ENCODE measurements around the gene ILDR2.
A peak's percentile ranks its signal among the peaks of the same experiment; 100 is the strongest.

Gene ILDR2

GRCh38 chr1:166925810-166926478, 49.4 kb downstream of the ILDR2 start:
- DNase-seq (ENCODE audit: low read depth in 2 of 2, low spot score in 1 of 2) = no peak

GRCh38 chr1:166924823-166925541, 50.4 kb downstream of the ILDR2 start:
- no peak for DNase-seq (ENCODE audit: low read depth in 2 of 2, low spot score in 1 of 2)

GRCh38 chr1:166920561-166921475, 54.5 kb downstream of the ILDR2 start:
- DNase-seq (ENCODE audit: low read depth in 2 of 2, low spot score in 1 of 2) = no peak

- no peak for DNase-seq (ENCODE audit: low read depth in 2 of 2, low spot score in 1 of 2)
These were observed 56.4 kb downstream of the ILDR2 start for GRCh38 chr1:166918956-166919316.

- no peak for DNase-seq (ENCODE audit: low read depth in 2 of 2, low spot score in 1 of 2)
These were observed 57.0 kb downstream of the ILDR2 start for GRCh38 chr1:166918088-166918955.

- DNase-seq (ENCODE audit: low read depth in 2 of 2, low spot score in 1 of 2) = no peak
These were observed 59.4 kb downstream of the ILDR2 start for GRCh38 chr1:166915941-166916340.

GRCh38 chr1:166915042-166915441, 60.3 kb downstream of the ILDR2 start:
- DNase-seq (ENCODE audit: low read depth in 2 of 2, low spot score in 1 of 2) = no peak

- DNase-seq (ENCODE audit: low read depth in 2 of 2, low spot score in 1 of 2) = no peak
These were observed 61.2 kb downstream of the ILDR2 start for GRCh38 chr1:166914111-166914510.

GRCh38 chr1:166911624-166912023, 63.7 kb downstream of the ILDR2 start:
- no peak for DNase-seq (ENCODE audit: low read depth in 2 of 2, low spot score in 1 of 2)

- DNase-seq (ENCODE audit: low read depth in 2 of 2, low spot score in 1 of 2) = peak; percentile 37 to 56
These were observed 64.8 kb downstream of the ILDR2 start for GRCh38 chr1:166910396-166910994.

- no peak for DNase-seq (ENCODE audit: low read depth in 2 of 2, low spot score in 1 of 2)
These were observed 66.4 kb downstream of the ILDR2 start for GRCh38 chr1:166908942-166909341.

GRCh38 chr1:166907763-166908162, 67.6 kb downstream of the ILDR2 start:
- no peak for DNase-seq (ENCODE audit: low read depth in 2 of 2, low spot score in 1 of 2)

- no peak for DNase-seq (ENCODE audit: low read depth in 2 of 2, low spot score in 1 of 2)
These were observed 68.3 kb downstream of the ILDR2 start for GRCh38 chr1:166907051-166907450.

GRCh38 chr1:166906647-166907046, 68.7 kb downstream of the ILDR2 start:
- no peak for DNase-seq (ENCODE audit: low read depth in 2 of 2, low spot score in 1 of 2)

GRCh38 chr1:166905900-166906299, 69.4 kb downstream of the ILDR2 start:
- no peak for DNase-seq (ENCODE audit: low read depth in 2 of 2, low spot score in 1 of 2)

- DNase-seq (ENCODE audit: low read depth in 2 of 2, low spot score in 1 of 2) = no peak
These were observed 70.2 kb downstream of the ILDR2 start for GRCh38 chr1:166905136-166905535.

- DNase-seq (ENCODE audit: low read depth in 2 of 2, low spot score in 1 of 2) = no peak
These were observed 72.1 kb downstream of the ILDR2 start for GRCh38 chr1:166903232-166903631.

- no peak for DNase-seq (ENCODE audit: low read depth in 2 of 2, low spot score in 1 of 2)
These were observed 73.1 kb downstream of the ILDR2 start for GRCh38 chr1:166902279-166902678.

- no peak for DNase-seq (ENCODE audit: low read depth in 2 of 2, low spot score in 1 of 2)
These were observed 74.4 kb downstream of the ILDR2 start for GRCh38 chr1:166900987-166901386.

- DNase-seq (ENCODE audit: low read depth in 2 of 2, low spot score in 1 of 2) = no peak
These were observed 75.6 kb downstream of the ILDR2 start for GRCh38 chr1:166899769-166900168.
